Measurements from ENCODE around the gene VWA3B.

DNA sequence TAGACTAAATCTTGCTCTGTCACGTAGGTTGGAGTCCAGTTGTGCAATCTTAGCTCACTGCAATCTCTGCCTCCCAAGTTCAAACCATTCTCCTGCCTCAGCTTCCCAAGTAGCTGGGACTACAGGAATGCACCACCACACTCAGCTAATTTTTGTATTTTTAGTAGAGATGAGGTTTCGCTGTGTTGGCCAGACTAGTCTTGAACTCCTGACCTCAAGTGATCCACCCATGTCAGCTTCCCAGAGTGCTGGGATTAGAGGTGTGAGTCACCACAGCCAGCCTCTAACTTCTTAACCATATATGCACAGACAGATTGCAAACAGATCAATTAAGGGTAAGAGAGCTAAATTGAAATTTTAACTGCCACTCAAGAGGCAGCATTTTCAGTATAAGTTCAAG lies 237.2 kb downstream of the VWA3B start:
- TF ChIP-seq EZH2 (IDR thresholded peaks at IDR 0.05; ENCODE audit: borderline replicate concordance) (no peak), EZH2phosphoT487 (IDR thresholded peaks at IDR 0.05; ENCODE audit: low read depth, severe bottlenecking, unreplicated experiment) (no peak)
- TF ChIP-seq, protein P1, sequence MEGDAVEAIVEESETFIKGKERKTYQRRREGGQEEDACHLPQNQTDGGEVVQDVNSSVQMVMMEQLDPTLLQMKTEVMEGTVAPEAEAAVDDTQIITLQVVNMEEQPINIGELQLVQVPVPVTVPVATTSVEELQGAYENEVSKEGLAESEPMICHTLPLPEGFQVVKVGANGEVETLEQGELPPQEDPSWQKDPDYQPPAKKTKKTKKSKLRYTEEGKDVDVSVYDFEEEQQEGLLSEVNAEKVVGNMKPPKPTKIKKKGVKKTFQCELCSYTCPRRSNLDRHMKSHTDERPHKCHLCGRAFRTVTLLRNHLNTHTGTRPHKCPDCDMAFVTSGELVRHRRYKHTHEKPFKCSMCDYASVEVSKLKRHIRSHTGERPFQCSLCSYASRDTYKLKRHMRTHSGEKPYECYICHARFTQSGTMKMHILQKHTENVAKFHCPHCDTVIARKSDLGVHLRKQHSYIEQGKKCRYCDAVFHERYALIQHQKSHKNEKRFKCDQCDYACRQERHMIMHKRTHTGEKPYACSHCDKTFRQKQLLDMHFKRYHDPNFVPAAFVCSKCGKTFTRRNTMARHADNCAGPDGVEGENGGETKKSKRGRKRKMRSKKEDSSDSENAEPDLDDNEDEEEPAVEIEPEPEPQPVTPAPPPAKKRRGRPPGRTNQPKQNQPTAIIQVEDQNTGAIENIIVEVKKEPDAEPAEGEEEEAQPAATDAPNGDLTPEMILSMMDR (IDR thresholded peaks at IDR 0.05; ENCODE audit: poor library complexity), result no peak
